HS-5 (cell line): ENCODE measurements around the gene CEP164.

Experiments
- DNase-seq: peaks from one replicate; pipeline ENCODE4 v3.0.0-alpha.2; 2012; ENCODE audit warnings: low read depth

CEP164 gene

GRCh38 chr11:117461396-117462182 is 133.9 kb downstream of the CEP164 start:
- DNase-seq, result no peak

GRCh38 chr11:117462183-117462863 is 134.7 kb downstream of the CEP164 start:
- DNase-seq, result no peak

- DNase-seq, result no peak
Measured at GRCh38 chr11:117462864-117463247, 135.2 kb downstream of the CEP164 start.
